Stimulated activated CD8-positive, alpha-beta memory T cell treated with anti-CD3 and anti-CD28 coated beads, Interleukin-15, amount 100 ng/mL, for 48 hours (primary cell): Measurements from ENCODE around the gene IL18BP.

Experiments used
- DNase-seq, 2 donors: peaks; one replicate each; pipeline ENCODE4 v3.0.0-alpha.2; 2020; ENCODE audit warnings: low read depth in 2 of 2

Gene IL18BP

DNA sequence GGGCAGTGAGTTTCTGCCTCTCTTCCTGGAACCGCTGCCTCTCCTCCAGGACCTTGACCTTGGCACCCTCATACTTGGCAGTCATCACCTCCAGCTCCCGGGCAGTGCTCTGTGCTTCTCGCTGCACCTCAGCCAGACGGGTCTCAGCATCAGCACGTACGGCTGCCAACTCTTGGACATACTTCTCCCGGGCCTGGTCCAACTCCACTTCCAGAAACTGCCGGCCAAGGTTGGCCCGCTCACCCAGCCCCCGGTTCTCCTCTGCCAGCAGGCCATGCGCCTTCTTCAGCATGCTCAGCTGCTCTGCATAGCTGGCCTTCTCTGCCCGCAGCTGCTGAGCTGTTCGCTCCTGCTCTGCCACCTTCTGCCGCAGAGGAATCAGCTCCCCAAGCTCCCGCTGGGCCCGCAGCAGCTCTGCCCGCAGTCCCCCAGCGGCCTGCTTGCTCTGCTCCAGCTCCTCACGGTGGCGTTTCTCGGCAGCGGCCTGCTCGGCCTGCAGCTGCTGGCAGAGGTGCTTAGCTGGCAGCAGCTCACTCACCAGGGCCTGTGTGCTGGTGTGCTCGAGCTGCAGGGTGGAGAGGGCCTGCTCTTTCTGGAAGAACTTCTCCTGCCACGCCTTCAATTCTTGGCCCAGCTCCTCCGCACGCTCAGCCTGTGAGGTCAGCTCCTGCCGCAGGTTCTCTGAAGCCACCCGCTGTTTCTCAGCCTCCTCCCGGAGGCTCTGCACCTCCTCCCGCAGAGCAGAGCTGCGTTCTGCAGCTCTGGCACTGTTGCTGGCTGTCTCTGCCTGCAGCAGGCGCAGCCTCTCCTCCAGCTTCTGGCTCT is 14.4 kb downstream of the IL18BP start:
- no peak for DNase-seq

DNA sequence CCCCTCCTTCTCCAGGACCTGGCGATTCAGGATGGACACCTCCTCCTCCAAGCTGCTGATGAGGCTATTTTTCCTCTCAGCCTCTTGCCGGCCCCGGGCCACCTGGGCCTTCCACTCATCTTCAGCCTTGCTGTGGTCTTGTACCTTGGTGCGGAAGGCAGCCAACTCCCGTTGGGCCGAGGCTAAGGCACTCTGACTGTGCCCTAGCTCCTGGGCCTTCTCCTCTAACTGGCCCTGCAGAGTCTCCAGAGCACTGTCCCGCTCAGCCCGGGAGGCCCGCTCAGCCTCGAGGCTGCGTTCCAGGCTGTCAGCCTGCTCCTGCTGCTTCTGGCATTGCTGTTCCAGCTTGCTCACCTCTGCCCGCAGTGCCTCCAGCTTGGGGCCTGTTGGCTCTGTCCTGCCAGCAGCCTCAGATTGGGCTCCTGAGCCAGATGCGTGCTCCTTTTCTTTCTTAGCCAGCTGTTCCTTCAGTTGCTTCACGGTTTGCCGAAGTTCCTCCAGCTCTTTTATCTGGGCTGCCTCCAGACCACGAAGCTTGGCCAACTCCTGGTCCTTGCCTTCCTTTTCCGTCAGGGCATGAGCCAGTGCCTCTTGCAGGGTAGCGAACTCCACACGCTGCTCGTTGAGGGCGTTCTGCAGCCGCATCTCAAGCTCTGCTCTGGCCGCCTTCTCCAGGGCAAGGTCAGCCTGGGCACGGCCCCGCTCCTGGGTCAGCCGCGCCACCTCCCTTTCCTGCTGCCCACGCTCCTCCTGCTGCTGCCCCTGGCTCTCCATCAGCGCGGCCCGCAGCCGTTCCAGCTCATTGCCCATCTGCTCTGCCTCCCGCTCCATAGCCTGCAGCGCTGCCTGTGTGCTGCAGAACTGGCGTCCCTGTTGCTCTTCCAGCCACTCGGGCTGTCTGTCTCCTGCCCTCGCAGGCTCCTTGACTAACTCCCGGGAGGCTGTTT is 15.3 kb downstream of the IL18BP start:
- DNase-seq, result no peak

DNA sequence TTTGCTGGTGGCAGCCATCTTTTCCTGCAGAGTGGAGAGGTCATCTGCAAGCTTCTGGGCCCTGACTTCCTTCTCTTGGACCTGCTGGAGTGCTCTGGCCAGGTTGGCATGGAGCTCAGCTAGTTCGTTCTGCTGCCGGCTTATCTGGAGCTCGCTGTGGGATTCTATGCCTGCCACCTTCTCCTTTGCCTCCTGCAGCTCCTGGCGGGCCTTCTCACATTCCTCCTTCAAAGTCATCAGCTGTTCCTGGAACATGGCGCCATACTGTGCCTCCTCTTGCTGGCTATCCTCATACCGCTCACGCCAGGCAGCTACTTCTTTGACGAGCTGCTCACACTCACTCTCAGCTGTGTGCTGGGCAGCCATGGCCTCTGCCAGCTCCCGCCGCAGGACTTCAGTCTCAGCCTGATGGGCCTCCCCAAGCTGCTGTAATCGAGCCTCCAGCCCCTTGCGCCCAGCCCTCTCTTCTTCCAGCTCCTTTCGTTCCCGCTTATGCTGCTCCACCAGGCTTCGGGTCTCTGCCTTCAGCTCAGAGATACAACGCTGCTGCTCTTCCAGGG is 16.1 kb downstream of the IL18BP start:
- no peak for DNase-seq

DNA sequence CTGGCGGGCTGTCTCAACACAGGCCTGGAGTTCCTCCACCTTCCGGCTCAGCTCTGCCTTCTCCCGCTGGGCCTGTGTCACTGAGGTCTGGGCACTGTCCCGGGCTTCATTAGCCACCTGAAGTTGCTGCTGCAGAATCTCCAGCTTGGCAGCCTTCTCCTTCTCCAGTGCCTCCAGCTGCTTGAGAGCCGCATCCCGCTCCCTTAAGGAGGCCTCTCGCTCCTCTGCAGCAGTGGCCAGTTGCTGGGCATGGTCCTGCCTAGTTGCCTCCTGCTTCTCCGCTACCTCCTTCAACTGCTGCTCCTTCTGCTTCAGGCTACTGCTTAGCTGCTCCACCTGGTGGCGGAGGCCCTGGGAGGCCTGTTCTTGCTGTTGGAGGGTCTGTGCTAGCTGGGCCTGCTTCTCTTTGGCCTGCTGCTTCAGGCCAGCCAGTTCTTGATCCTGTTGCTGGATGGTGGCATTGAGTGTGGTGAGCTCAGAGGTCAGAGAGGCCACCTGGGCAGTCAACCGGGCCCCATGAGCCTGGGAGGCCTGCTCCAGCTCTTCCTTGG is 16.9 kb downstream of the IL18BP start:
- no peak for DNase-seq

GRCh38 chr11:72018171-72018570 is 19.5 kb downstream of the IL18BP start:
- no peak for DNase-seq

DNA sequence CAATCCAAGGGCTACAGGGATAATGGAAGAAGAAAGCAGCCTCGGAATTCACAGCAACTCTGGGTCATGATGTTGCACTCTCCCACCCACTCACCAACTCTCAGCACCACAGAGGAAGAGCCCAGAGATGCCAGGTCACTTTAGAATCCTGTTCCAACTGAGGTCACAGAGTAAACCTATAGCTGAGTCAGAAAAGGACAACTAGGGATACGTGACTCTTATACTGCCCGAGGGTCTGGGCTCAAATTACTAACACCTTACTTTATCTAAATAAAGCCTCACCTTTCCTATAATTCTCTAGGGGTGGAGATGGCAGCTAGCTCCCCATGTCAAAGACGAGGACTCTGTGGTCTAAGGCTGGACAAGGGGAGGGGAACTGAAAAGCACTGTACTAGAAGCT is 24.6 kb downstream of the IL18BP start:
- no peak for DNase-seq

GRCh38 chr11:72024069-72024754 is 25.5 kb downstream of the IL18BP start:
- DNase-seq, result no peak

- no peak for DNase-seq
These were observed 27.4 kb downstream of the IL18BP start for GRCh38 chr11:72026090-72026489.

DNA sequence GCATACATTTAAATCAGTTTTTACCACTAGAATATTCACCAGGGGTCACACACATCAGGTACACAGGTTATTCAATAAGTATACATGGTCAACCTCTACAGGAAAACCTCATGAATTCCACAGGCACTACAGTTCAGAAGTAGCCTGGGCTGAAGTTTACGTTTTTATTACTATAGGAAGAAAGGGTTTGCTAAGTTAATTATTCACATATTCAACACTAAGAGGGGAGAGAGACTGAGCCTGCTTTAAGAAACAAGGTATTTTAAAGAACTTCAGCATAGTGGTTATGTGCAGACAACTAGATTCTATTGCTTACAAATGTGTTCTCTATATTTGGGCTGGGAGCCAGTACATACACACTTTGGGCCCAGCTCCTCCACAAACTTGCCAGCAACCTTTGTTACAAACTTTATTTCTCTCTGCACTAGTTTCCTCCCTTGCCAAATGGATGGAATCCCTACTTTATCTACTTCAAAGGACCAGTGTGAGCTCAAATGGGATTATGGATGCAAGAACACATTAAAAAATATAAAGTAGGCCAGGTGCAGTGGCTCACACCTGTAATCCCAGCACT is 31.9 kb downstream of the IL18BP start:
- no peak for DNase-seq

GRCh38 chr11:72036687-72037086 is 38.0 kb downstream of the IL18BP start:
- DNase-seq, result no peak

DNA sequence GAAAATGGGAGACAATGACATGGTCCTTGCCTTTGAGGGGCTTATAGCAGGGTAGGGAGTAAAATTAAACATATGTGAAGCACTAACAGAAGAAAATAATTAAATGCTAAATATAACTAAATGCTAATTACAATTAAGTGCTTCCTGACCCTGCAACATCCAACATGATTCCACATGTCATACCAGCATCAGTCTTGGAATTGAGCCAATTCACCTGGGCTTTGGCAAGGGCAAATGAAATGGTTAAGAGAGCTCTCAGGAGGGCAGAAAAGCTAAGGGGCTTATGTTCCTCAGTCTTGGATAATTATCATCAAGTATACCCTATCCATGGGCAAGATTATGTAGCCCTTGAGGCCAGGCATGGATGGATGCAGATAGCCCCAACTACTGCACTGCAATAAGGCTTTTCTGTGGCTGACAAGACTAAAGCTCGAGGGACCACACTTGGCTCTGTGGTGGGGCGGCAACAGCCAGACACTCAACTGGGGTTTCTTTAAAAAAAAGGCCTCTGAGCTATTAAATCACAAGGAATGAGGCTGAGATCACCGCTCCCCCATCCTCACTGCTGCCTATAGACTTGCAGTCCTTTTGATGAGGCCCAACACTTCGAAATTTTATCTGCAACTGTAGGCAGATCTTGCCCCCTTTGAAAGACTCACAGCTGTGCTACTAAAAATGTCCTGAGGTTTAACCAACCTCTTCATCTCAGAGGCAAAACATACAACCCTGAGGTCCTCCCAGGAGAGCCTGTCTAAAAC is 39.0 kb downstream of the IL18BP start:
- DNase-seq, result no peak

- DNase-seq, result no peak
These were observed 39.8 kb downstream of the IL18BP start for GRCh38 chr11:72038491-72038890.

- DNase-seq, result no peak
These were observed 40.5 kb downstream of the IL18BP start for GRCh38 chr11:72039031-72039855.

GRCh38 chr11:72039856-72040401 is 41.2 kb downstream of the IL18BP start:
- DNase-seq, result no peak

DNA sequence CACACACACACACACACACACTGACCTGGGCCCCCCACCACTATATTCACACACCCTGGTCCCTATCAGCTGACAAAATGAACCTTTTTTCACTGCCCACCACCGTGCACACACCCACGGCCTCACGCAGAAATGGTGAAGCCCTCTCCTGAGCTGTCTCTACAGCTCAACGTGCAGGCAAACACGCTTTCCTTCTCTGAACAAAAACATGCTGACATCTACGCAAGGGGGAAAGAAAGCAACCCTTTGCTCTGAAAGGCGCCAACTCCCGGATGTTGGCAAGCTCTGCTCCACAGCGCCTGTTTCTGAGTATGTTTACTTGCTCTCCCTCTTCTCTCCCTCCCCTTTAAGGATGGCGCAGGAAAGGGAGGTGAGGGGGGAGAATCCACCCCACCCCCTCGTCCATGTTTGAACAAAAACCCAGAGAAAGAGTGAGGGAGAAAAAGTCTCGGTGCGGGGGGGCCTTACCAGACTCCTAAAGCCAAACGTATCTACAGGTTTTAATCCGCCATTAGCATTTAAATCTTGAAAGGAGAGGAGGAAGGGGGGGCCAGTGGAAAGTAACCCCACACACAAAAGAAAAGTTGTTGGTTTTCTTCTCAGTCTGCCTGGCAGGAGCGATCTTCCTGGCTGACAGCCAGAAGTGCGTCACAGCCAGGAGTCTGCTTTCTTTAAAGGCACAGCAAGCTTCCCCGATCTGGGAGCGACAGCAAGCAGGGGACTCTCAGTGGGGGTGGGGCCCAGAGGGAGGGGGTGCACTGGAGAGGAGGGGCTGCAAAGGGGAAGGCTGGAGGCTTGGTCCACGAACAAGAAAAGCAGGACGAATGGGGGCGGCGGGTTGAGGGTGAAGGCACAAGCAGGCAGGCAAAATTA is 42.0 kb downstream of the IL18BP start:
- DNase-seq, result peak; percentile 32 to 34

DNA sequence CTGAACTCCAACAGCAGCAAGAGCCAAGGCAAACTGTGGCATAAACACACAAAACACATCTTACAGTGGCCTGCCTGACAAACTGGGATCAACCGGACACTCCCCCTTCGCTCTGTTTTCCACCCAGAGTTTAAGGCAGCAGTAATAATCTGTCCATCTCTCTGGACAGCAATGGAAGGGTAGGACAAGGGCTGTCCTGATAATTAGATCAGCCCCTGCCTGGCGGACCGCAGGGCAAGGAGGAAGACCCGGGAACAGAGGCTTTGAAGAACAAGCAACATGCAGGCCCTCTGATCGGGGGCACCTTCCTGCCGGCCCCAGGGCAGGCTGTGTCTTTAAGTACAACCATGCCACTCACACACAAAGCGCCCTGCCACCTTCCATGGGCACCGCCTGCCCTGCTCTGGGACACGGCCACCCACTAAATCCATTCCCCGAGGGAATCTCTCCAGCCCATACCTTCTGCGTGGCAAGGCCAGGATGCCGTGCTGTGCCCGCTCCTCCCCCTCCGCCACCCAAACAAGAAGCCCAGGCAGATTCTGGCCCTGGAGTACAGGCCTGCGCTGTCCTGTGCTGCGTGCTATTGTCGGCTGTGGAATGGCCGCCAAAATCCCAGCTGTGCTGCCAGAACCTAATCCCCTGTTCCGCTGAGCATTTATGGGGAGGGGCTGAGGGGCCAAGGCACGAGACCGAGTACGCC is 42.8 kb downstream of the IL18BP start:
- no peak for DNase-seq

GRCh38 chr11:72042064-72042745 is 43.5 kb downstream of the IL18BP start:
- DNase-seq, result no peak
